Fibroblast of pulmonary artery (primary cell): ENCODE measurements around the gene AGPAT1.

ENCODE experiments used
- DNase-seq: peaks from one replicate; pipeline ENCODE4 v3.0.0-alpha.2; 2010; ENCODE audit warnings: low read depth
- H3K4me3 ChIP-seq: replicated peaks from 2 replicates; pipeline ENCODE4 v1.5.1; 2011; ENCODE audit warnings: low read depth, mild to moderate bottlenecking, control low read depth, low read length, moderate library complexity
- CTCF ChIP-seq: IDR thresholded peaks from 2 replicates; pipeline ENCODE4 v1.5.1; 2011; ENCODE audit warnings: mild to moderate bottlenecking, control low read depth, low read length, inconsistent platforms; ENCODE audit errors: missing control alignments

AGPAT1 gene

DNA sequence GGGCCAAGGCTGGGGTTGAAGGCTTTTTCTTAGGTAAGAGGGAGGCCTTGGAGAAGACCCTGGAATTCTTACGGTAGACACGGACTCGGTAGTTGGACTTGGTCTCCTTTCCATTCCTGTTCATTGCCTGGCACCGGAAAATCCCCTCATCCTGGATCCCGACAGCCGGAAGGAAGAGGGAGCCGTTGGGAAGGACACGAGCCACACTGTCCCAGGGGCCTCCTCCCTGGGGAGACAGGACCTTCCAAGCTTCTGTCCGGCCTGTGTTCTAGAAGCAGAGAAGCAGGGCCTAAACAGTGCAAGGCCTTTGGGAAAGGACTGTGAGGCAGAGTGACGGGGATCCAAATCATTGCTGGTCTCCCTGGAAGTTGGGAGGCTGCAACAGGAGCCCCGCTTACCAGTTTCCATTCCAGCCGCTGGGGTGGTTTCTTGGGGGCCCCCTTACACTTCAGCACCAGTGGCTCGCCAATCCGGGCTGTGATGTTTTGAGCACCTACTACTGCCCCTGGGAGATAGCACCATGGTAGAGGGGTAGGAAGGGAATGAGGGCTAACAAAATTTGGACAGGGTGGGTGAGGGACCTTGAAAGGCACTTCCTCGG is 7.7 kb upstream of the AGPAT1 start:
- no peak for DNase-seq
- TF ChIP-seq CTCF: no peak
- H3K4me3 ChIP-seq: no peak overlapping the region

GRCh38 chr6:32183030-32183429 is 7.1 kb upstream of the AGPAT1 start:
- TF ChIP-seq CTCF: no peak
- no peak overlapping the region for H3K4me3 ChIP-seq
- DNase-seq: no peak

DNA sequence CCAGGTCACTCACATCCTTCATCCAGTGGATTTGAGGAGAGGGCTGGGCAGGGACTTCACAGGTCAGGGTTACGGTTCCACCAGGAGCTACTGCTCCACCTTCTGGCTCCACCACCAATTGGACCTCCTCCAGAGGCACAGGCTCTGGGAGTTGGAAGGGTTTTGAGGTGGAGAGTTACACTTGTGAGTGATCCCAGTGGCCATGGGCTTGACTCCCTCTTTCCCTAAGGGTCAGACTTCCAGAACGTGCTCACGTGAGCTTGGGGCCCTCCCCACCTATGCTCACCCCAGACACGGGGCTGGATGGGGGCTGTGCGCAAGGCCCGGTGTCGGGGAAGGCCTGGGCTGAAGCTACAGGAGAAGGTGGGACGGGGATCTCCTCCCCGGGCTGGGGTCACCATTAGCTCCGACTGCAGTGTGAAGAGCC is 6.7 kb upstream of the AGPAT1 start:
- no peak overlapping the region for H3K4me3 ChIP-seq
- no peak for TF ChIP-seq CTCF
- no peak for DNase-seq

GRCh38 chr6:32181915-32182529 is 6.1 kb upstream of the AGPAT1 start:
- no peak for DNase-seq
- TF ChIP-seq CTCF: no peak
- no peak overlapping the region for H3K4me3 ChIP-seq

DNA sequence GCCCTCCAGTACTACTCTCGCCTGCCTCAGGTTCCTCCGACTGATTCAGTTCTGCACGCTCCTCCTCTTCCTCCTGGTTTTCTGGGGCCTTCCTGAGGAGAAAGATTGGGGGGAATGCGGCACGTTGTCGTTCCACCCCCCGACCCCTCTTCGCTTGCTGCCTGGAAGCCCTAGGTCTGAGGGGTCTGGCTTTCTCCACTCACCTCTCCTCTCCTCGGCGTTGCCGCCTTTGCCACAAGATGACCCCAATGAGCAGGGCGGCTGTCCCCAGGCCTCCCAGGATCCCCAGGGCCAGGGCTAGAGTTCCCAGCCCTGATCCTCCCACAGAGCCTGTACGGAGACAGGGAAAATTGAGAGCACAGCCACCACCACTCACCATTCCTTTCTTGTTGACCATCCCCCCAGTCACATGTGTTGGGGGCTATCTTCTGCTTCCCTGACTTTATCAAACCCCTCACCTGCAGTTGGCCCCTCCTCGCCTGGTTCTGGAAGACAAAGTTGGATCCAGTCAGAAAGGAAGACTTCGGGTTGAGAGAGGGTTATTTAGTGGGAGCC is 5.3 kb upstream of the AGPAT1 start:
- no peak overlapping the region for H3K4me3 ChIP-seq
- no peak for DNase-seq
- TF ChIP-seq CTCF: no peak

- no peak for DNase-seq
- no peak overlapping the region for H3K4me3 ChIP-seq
- TF ChIP-seq CTCF: no peak
Observed at GRCh38 chr6:32179766-32180405, 4.0 kb upstream of the AGPAT1 start.
